Gastrocnemius medialis (tissue), 4 donors: ENCODE data around the gene ATP4B.

Source experiments
- POLR2A ChIP-seq, 2 donors: fragments of 450-650 bp; IDR thresholded peaks; one replicate each; pipeline ENCODE4 v1.6.1; 2017; ENCODE audit warnings: antibody characterized with exemption in 2 of 2, mild to moderate bottlenecking in 2 of 2, moderate library complexity in 2 of 2
- TF ChIP-seq, protein P1 (sequence below), 5 experiments: fragments of 450-650 bp in 3 of 5; fragments of 200-600 bp in 2 of 5; sonication (generic) in 2 of 5; IDR thresholded peaks in 4 of 5; conservative IDR thresholded peaks in 1 of 5; 1 replicate in 4 of 5; 2 replicates in 1 of 5; pipeline ENCODE4 v1.5.1; 2016 to 2019; ENCODE audit warnings: antibody characterized with exemption in 5 of 5, mild to moderate bottlenecking in 3 of 5, moderate library complexity in 3 of 5

DNA sequence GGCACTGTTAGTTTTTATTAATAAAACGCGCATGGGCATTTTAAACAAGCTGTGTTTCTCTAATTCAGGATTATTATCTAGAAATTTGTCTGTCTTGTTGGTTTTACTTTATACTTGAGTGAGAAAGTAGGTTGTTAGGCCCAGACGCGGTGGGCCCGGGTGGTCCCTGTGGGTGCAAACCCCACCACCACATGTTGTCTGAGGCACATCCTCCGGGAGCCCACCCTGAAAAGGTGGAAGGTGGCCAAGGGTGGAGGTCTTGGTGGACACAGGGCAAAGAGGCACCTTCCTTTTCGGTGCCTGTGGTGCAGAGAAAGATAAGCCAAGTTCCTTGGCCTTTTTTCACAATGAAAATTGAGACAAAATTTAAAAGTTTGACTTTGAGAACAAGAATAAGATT is 16.6 kb downstream of the ATP4B start:
- no peak for TF ChIP-seq POLR2A (IDR thresholded peaks at IDR 0.05)
- TF ChIP-seq, protein P1, sequence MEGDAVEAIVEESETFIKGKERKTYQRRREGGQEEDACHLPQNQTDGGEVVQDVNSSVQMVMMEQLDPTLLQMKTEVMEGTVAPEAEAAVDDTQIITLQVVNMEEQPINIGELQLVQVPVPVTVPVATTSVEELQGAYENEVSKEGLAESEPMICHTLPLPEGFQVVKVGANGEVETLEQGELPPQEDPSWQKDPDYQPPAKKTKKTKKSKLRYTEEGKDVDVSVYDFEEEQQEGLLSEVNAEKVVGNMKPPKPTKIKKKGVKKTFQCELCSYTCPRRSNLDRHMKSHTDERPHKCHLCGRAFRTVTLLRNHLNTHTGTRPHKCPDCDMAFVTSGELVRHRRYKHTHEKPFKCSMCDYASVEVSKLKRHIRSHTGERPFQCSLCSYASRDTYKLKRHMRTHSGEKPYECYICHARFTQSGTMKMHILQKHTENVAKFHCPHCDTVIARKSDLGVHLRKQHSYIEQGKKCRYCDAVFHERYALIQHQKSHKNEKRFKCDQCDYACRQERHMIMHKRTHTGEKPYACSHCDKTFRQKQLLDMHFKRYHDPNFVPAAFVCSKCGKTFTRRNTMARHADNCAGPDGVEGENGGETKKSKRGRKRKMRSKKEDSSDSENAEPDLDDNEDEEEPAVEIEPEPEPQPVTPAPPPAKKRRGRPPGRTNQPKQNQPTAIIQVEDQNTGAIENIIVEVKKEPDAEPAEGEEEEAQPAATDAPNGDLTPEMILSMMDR (IDR thresholded peaks at IDR 0.05 in 4 of 5, conservative IDR thresholded peaks at IDR 0.05 in 1 of 5) = no peak
